ENCODE measurements around the gene SLC35F3.

DNA sequence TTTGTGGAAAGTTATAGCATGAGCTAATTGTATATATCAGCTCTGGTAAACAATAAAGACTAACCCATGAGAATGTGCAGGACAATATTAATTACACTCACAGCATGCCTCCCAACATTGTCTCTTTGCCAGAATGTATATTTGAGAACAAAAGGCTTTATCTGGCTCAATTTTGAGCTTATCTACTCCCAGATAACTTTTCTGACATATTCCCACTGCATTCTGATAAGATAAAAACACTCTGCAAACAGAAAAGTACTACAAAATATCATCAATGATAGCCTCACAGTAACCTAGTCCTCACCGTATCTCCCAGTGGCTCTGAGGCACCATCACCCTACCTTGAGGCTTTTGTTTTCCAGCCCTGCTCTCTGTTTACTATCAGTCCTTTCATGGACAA, 188.6 kb downstream of the SLC35F3 start:
- TF ChIP-seq CTCF (IDR thresholded peaks at IDR 0.05): no peak
- TF ChIP-seq EP300 (IDR thresholded peaks at IDR 0.05): no peak
- TF ChIP-seq POLR2A (IDR thresholded peaks at IDR 0.05): no peak

Data from ovary (tissue), 3 donors.